ENCODE measurements around the gene TPT1. TPM values are rescaled to one million over a fixed set of nuclear protein-coding genes. Genes with fewer than 3 reads are reported as not detected.
"Not testable (repeated sequence)": the region's sequence is repeated elsewhere in the genome, so short reads cannot be mapped to it uniquely, and the experiment has no call there.

The TPT1 gene
- polyA plus RNA-seq, 2 of the 4 experiments (the other 2 are of a cell fraction), result 2,486 to 3,850 TPM

- TF ChIP-seq RFX5 (IDR thresholded peaks at IDR 0.05) (no peak), KDM5A (IDR thresholded peaks at IDR 0.05) (no peak), BHLHE40 (IDR thresholded peaks at IDR 0.05; ENCODE audit: low read depth, low read length) (no peak), CTCF (IDR thresholded peaks at IDR 0.05) (no peak), HEYL (CRISPR knock-in tag; IDR thresholded peaks at IDR 0.05) (no peak), MAFK (IDR thresholded peaks at IDR 0.05; ENCODE audit: partially characterized antibody) (no peak), CBX8 (IDR thresholded peaks at IDR 0.05) (no peak), E2F6 (IDR thresholded peaks at IDR 0.05; ENCODE audit: borderline replicate concordance, low read depth) (no peak)
Measured at GRCh38 chr13:45349438-45349837, 8.5 kb upstream of the TPT1 start (continued).

- H3K4me2 ChIP-seq; DNase-seq (ENCODE audit: low read depth in 1 of 2, low spot score in 1 of 2); CTCF ChIA-PET; FAIRE-seq; H3K9me3 ChIP-seq; H3K4me3 ChIP-seq; POLR2A ChIA-PET; H3K4me1 ChIP-seq; ATAC-seq; H3K27ac ChIP-seq: not testable (repeated sequence)
- 94% methylated on average over 8 of the region's 8 CpGs for WGBS (ENCODE audit: missing lambda C conversion rate)
Measured at GRCh38 chr13:45344064-45344463, 3.1 kb upstream of the TPT1 start.

GRCh38 chr13:45343102-45343501, 2.1 kb upstream of the TPT1 start:
- not testable (repeated sequence) for FAIRE-seq
- CTCF ChIA-PET, result interaction anchor here (3.8 kb wide), 1 partner anchor 27 kb away, joined by 18 read pairs; no protein-coding TSS in a partner anchor

GRCh38 chr13:45342668-45343067, 1.7 kb upstream of the TPT1 start:
- ATAC-seq; H3K4me3 ChIP-seq; DNase-seq (ENCODE audit: low read depth in 1 of 2, low spot score in 1 of 2); H3K9me3 ChIP-seq; POLR2A ChIA-PET; FAIRE-seq: not testable (repeated sequence)
- 93% methylated on average over 14 of the region's 14 CpGs for WGBS (ENCODE audit: missing lambda C conversion rate)
- peaks cover 22% of the 10 kb centered on the region; the same call in 2 of the 3 replicates for H3K4me1 ChIP-seq
- H3K27ac ChIP-seq, result peak overlapping the region; percentile 87 to 96; a peak in 3 of 6 replicates
- CTCF ChIA-PET, result interaction anchor here (0.8 to 3.8 kb wide), 2 partner anchors 12 to 28 kb away, joined by 3 to 18 read pairs; no protein-coding TSS in a partner anchor
- H3K4me2 ChIP-seq, result peak overlapping the region; percentile 85

More at GRCh38 chr13:45343102-45343501, 2.1 kb upstream of the TPT1 start:
- WGBS (ENCODE audit: missing lambda C conversion rate), result 80% methylated on average over 8 of the region's 9 CpGs
- ATAC-seq; H3K27ac ChIP-seq; DNase-seq (ENCODE audit: low read depth in 1 of 2, low spot score in 1 of 2); H3K9me3 ChIP-seq; POLR2A ChIA-PET; H3K4me2 ChIP-seq; H3K4me3 ChIP-seq: not testable (repeated sequence)
- peaks cover 18% of the 10 kb centered on the region; the same call in 2 of the 3 replicates for H3K4me1 ChIP-seq

- DNase-seq (ENCODE audit: low read depth in 1 of 2, low spot score in 1 of 2), result no peak
- POLR2A ChIA-PET, result interaction anchor here (0.5 to 1.7 kb wide), 9 partner anchors 9 to 261 kb away, joined by 3 to 9 read pairs (median 5); partner anchors contain the start of gene SLC25A30
- no peak; a peak in 1 of 6 replicates for ATAC-seq
- 9% methylated on average over 17 of the region's 17 CpGs for WGBS (ENCODE audit: missing lambda C conversion rate)
- TF ChIP-seq FOSL2 (IDR thresholded peaks at IDR 0.05) (no peak), FOSL2 (CRISPR knock-in tag; IDR thresholded peaks at IDR 0.05) (no peak), RARB (CRISPR knock-in tag; IDR thresholded peaks at IDR 0.05) (no peak), HDAC2 (IDR thresholded peaks at IDR 0.05) (no peak), ZFP36 (IDR thresholded peaks at IDR 0.05; ENCODE audit: borderline replicate concordance, partially characterized antibody) (no peak), HMGXB4 (CRISPR knock-in tag; IDR thresholded peaks at IDR 0.05; ENCODE audit: borderline replicate concordance) (no peak), CBX8 (IDR thresholded peaks at IDR 0.05) (no peak), SMC3 (IDR thresholded peaks at IDR 0.05) (no peak), MYC (IDR thresholded peaks at IDR 0.05; ENCODE audit: borderline replicate concordance, low read length) (no peak)
- CTCF ChIA-PET, result interaction anchor here (0.8 to 3.8 kb wide), 4 partner anchors 12 to 295 kb away, joined by 3 to 18 read pairs (median 3); no protein-coding TSS in a partner anchor
- peak overlapping the region; percentile 85 for H3K4me2 ChIP-seq
- peak overlapping the region; percentile 87 to 96 for H3K27ac ChIP-seq
- FAIRE-seq, result no peak
- no peaks in the 10 kb centered on the region for H3K9me3 ChIP-seq
- H3K4me1 ChIP-seq, result peaks cover 29% of the 10 kb centered on the region; the same call in 2 of the 3 replicates
- H3K4me3 ChIP-seq, result peak overlapping the region; percentile 72
Measured at GRCh38 chr13:45341799-45342500, 967 bp upstream of the TPT1 start.

All from A549 (cell line).